Adipose tissue (tissue), 3 donors: Measurements from ENCODE around the gene GATA1. TPM values are rescaled to one million over a fixed set of nuclear protein-coding genes. Genes with fewer than 3 reads are reported as not detected.
"Not testable (repeated sequence)": the region's sequence is repeated elsewhere in the genome, so short reads cannot be mapped to it uniquely, and the experiment has no call there.

Source experiments
- H3K27ac ChIP-seq: one replicate; pipeline ENCODE4 v1.5.1; 2013; ENCODE audit warnings: low read depth, low read length
- WGBS, 3 donors: extraction: QIAGEN DNeasy Blood & Tissue Kit; methylation state at CpG; one replicate each; pipeline ENCODE4 v1.1.7; 2013; 5-methylcytosine and 5-hydroxymethylcytosine counted together
- polyA plus RNA-seq, 3 donors: library from polyadenylated mRNA; stranded (reverse); fragments of 200-250 nt; gene quantifications; one replicate each; pipeline ENCODE4 v1.2.3, GENCODE V29; 2013
- donor health status: healthy with polysubstance abuse.
- donor health status: Bipolar disorder and iron deficiency.
- donor health status: healthy.

The GATA1 gene
- polyA plus RNA-seq, 3 donors, result 0.07 TPM; not detected in 2

- no peak overlapping the region for H3K27ac ChIP-seq
- WGBS, 3 donors, result 22 to 46% (median 27%) methylated on average over 14 to 17 of the region's 17 CpGs
Observed at GRCh38 chrX:48800574-48801279, 14.3 kb downstream of the GATA1 start.

- 0 to 32% (median 0%) methylated on average over 72 to 89 of the region's 89 CpGs for WGBS, 3 donors
- peak within 1 kb of the TSS; percentile 92 for H3K27ac ChIP-seq
Observed at GRCh38 chrX:48801280-48802088, 15.1 kb downstream of the GATA1 start, which contains the start of gene HDAC6. Gene HDAC6, plus strand, starts transcription at chrX:48802067. Its CDS starts 626 bp downstream, at chrX:48802693.

- 4 to 41% (median 6%) methylated on average over 30 to 40 of the region's 40 CpGs for WGBS, 3 donors
- H3K27ac ChIP-seq, result peak overlapping the region; percentile 92
Observed at GRCh38 chrX:48802089-48802904, 15.9 kb downstream of the GATA1 start.

- WGBS, 3 donors, result 27 to 53% (median 47%) methylated on average over 4 of the region's 4 CpGs
- no peak overlapping the region for H3K27ac ChIP-seq
Observed at GRCh38 chrX:48802905-48803200, 16.5 kb downstream of the GATA1 start.

- WGBS, 3 donors, result 71 to 91% (median 75%) methylated on average over 4 of the region's 4 CpGs
- no peak overlapping the region for H3K27ac ChIP-seq
Observed at GRCh38 chrX:48806081-48806480, 19.7 kb downstream of the GATA1 start.

- H3K27ac ChIP-seq, result no peak overlapping the region
- WGBS, 3 donors, result 88 to 94% (median 89%) methylated on average over 8 of the region's 8 CpGs
Observed at GRCh38 chrX:48813644-48814043, 27.3 kb downstream of the GATA1 start.

- no peak overlapping the region for H3K27ac ChIP-seq
- 83 to 98% (median 94%) methylated on average over 5 to 8 of the region's 8 CpGs for WGBS, 3 donors
Observed at GRCh38 chrX:48814722-48815121, 28.3 kb downstream of the GATA1 start.

GRCh38 chrX:48815266-48815665 lies 28.9 kb downstream of the GATA1 start:
- WGBS, 3 donors, result 86 to 94% (median 86%) methylated on average over 7 to 8 of the region's 8 CpGs
- H3K27ac ChIP-seq, result no peak overlapping the region

- no peak overlapping the region for H3K27ac ChIP-seq
- WGBS, 3 donors, result 91 to 96% (median 94%) methylated on average over 11 to 18 of the region's 18 CpGs
Observed at GRCh38 chrX:48816014-48816810, 29.8 kb downstream of the GATA1 start.

- 92 to 98% (median 94%) methylated on average over 15 to 16 of the region's 16 CpGs for WGBS, 3 donors
- no peak overlapping the region for H3K27ac ChIP-seq
Observed at GRCh38 chrX:48818098-48818497, 31.7 kb downstream of the GATA1 start.

- WGBS, 3 donors, result 82 to 98% (median 96%) methylated on average over 4 of the region's 4 CpGs
- no peak overlapping the region for H3K27ac ChIP-seq
Observed at GRCh38 chrX:48818866-48819265, 32.5 kb downstream of the GATA1 start.

- H3K27ac ChIP-seq, result not testable (repeated sequence)
- 75 to 91% (median 88%) methylated on average over 9 of the region's 9 CpGs for WGBS, 3 donors
Observed at GRCh38 chrX:48819394-48819793, 33.0 kb downstream of the GATA1 start.

GRCh38 chrX:48823053-48823452 lies 36.7 kb downstream of the GATA1 start:
- H3K27ac ChIP-seq, result no peak overlapping the region
- WGBS, 3 donors, result 85 to 92% (median 87%) methylated on average over 6 of the region's 6 CpGs

- no peak overlapping the region for H3K27ac ChIP-seq
- 87 to 100% (median 96%) methylated on average over 8 of the region's 8 CpGs for whole genome bisulfite sequencing, 3 donors
Observed at GRCh38 chrX:48824066-48824465, 37.7 kb downstream of the GATA1 start.

- WGBS, 3 donors, result 44 to 58% (median 55%) methylated on average over 27 to 67 of the region's 67 CpGs
- H3K27ac ChIP-seq, result no peak within 1 kb of the TSS
Observed at GRCh38 chrX:48826135-48826875, 39.9 kb downstream of the GATA1 start, which contains the start of gene ERAS. Gene ERAS, plus strand, starts transcription at chrX:48826513. Its CDS starts 2,611 bp downstream, at chrX:48829124.

- no peak overlapping the region for H3K27ac ChIP-seq
- WGBS, 3 donors, result 33 to 56% (median 53%) methylated on average over 18 to 70 of the region's 73 CpGs
Observed at GRCh38 chrX:48826876-48827653, 40.7 kb downstream of the GATA1 start.

GRCh38 chrX:48827654-48827968 lies 41.2 kb downstream of the GATA1 start:
- WGBS, 3 donors, result 55 to 62% (median 62%) methylated on average over 4 of the region's 4 CpGs

More at GRCh38 chrX:48827654-48827968, 41.2 kb downstream of the GATA1 start:
- H3K27ac ChIP-seq, result no peak overlapping the region
